GM18870 (cell line): ENCODE measurements around the gene INIP.
"Not testable (repeated sequence)": the region's sequence is repeated elsewhere in the genome, so short reads cannot be mapped to it uniquely, and the experiment has no call there.

Experiments used
- ATAC-seq: cut with Tn5 transposase; IDR thresholded peaks from one replicate; pipeline ENCODE4 v1.9.1; 2021; ENCODE audit warnings: moderate library complexity; ENCODE audit not compliant: unreplicated experiment

Gene INIP

DNA sequence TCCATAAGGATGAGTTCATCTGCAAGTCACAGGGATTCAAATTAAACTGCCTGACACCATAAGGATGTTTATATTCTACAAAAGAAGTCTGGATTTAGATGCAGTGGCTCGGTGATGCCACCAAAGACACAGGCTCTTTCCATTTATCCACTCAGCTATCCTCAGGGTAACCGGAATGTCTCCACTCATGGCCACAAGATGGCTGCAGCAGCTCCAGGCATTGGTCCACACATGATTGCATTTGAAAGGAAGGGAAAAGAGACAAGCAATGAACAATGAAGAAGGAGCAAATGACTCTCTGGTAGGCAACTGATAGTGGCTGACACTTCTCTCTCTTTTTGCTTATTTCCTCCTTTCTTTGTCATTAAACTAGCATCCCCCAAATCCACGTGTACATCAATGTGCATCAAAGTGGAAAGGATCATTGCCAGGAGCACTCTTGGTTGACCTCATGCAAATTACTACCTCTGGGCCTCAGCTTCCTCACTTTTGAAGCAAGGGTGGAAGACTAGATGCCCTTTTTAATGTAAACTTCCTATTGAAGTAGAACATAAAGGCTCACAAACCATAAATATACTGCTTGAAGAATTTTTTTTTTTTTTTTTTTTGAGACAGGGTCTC is 25.4 kb upstream of the INIP start:
- ATAC-seq = no peak

DNA sequence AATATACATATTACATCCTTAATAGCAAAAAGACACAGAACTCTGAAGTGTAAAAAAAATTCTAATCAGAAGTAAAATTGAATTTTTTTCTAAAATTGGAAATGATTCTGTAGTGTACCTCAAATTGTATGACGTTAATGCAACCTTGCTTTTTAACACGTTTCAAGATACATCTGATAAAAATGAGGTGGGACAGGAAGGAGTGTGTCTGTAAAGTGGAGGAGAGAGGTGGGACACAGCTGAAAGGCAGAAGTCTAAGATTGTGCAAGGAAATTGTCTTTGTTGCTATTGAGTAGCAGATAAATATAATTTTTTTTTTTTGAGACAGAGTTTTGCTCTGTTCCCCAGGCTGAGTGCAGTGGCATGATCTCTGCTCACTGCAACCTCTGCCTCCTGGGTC is 17.0 kb upstream of the INIP start:
- ATAC-seq = no peak

- no peak for ATAC-seq
Measured at GRCh38 chr9:112731971-112732370, 14.1 kb upstream of the INIP start.

- no peak for ATAC-seq
Measured at GRCh38 chr9:112728401-112728800, 10.5 kb upstream of the INIP start.

DNA sequence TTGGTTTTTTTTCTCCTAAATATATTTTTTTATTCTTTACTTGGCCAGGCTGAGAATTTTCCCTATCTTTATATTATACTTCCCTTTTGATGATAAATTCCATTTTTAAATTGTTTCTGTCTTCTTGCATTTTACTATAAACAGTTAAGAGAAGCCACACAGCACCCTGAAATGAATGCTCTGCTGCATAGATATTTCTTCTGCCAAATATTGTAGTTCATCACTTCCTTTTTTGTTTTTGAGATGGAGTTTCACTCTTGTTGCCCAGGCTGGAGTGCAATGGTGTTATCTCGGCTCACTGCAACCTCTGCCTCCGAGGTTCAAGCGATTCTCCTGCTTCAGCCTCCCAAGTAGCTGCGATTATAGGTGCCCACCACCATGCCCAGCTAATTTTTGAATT is 8.5 kb upstream of the INIP start:
- no peak for ATAC-seq

DNA sequence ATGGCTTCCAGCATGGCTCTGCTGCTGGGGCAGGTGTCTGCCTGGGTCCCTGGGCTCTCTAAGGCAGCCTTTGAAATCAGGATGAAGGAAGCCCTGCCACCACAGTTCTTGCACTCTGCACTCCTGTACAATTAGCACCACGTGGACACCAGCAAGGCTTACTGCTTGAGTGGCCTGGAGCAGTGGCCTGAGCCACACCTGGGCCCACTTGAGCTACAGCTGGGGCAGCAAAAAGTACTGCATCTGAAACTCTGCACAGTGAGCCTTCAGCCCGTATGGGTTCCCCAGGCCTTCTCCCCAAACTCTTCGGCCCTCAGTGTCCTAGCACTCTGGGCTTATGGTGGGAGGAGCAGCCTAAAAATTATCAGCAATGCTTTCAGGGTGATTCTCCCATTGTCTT is 8.0 kb upstream of the INIP start:
- ATAC-seq = no peak

- not testable (repeated sequence) for ATAC-seq
Measured at GRCh38 chr9:112722749-112723148, 4.8 kb upstream of the INIP start.

- no peak for ATAC-seq
Measured at GRCh38 chr9:112720113-112720780, 2.3 kb upstream of the INIP start.

DNA sequence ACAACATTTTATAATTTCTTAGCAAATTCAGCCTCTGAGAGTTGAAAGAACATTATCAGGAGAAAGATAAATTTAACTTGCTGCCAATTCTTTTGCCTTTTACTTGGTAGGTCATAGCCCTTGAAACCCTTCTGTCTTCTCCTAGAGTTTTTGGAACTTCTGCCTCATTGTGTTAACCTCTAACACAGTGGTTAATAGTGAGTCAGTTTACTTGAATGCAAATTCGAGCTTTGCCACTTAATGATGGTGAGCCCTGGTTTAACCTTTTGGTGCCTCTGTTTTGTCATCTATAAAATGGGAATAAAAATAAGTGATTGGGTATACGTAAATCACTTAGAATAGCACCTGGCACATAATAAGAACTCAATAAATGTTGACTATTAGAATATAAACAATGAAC is 1.8 kb upstream of the INIP start:
- no peak for ATAC-seq

DNA sequence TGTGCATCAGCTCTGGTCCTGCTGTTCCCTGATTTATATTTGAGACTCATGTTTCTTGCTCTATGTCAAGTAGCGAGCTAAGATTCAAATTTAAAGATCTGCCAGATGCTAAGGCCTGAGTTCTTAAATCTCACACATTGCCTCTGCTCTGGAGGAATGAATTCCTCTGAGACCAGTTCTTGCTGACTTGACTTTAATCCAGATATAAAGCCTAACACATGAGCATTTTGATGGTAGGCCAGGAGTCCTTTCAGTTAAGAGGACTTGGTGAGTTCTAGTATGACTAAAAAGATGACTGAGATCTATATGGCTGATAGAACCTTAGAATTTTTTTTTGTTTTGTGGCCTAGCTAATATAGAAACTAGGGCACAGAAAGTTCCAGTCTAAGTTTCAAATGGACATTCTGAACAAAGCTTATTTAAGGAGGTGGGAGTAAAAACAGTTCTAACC is 1.3 kb upstream of the INIP start:
- no peak for ATAC-seq

GRCh38 chr9:112712678-112713077 is 5.2 kb downstream of the INIP start:
- no peak for ATAC-seq

DNA sequence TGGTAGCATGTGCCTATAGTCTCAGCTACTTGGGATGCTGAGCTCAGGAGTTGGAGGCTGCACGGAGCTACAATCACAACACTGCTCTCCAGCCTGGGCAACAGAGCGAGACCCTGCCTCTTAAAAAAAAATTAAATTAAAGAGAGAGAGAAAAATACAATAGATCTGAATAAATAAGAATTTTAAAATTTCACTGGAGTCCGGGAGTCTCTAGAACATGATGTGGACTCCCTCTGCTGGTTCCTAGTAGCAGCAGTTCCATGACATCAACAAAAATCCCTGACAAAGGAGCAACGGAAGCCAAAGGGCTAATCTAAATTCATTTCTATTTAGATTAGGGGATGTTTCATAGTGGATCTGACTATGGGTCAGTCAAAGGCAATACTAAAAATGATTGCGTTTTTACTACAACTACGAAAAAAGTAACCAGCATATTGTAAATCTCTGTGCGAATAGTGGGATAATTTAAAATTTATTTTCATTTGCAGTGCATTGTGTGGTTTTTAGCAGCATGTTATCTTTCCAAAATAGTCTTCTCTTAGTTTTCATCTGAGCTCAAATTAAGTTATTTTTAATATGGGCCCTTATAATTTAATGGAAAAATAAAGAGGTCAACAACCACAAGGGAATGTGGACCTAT is 6.7 kb downstream of the INIP start:
- ATAC-seq = no peak

DNA sequence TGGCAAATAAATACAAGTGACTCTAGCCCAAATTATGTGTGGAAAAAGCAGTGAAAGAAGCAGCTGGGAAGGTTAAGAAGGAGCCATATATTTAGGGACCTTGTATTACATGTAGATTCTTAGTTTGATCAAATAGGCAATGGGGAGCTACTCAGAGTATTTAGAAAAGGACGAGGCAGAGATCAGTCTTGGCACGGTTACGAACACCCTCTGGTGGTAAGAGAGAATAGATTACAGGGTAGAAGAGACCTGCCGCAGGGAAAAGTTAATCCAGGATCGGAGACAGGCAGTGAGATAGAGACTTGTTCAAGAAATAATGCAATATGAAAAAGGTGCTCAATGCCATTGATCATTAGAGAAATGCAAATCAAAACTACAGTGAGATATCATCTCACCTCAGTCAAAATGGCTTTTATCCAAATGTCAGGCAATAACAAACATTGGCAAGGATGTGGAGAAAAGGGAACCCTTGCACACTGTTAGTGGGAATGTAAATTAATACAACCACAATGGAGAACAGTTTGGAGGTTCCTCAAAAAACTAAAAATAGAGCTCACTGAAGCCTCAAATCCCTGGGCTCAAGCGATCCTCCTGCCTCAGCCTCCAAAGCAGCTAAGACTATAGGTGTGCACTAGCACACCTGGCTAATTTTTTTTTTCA is 12.0 kb downstream of the INIP start:
- ATAC-seq = no peak

DNA sequence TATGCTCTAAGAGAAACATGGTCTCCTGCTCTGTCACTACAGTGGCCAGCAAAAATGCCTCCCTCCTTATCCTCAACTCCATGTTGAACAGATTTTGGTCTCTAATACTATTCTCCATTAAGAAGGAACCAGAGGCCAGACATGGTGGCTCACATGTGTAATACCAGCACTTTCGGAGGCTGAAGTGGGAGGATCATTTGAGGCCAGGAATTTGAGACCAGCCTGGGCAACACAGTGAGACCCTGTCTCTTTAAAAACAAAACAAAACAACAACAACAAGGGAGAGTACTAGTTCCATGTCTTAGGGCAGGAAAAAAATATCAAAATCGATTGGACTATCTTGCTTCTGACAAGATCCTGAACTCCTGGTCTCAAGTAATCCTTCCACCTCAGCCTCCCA is 14.6 kb downstream of the INIP start:
- no peak for ATAC-seq

DNA sequence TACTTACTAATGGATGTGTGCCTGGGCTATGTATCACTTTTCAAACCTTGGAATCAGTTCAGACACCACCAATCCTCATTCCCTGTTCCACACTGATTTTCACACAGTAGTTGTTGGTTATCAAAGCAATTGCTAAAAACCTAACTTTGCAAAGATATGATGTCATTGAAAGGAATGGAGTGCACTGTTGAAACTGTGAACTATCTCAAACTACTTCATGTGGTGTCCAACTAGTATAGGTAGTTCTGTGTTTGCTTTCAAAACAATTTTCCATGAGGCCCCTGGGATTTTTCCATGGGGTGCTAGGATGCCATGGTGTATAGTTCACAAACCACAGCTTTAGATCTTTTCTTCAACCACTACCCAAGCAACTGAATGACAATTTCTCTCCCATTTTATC is 17.8 kb downstream of the INIP start:
- ATAC-seq = no peak

- ATAC-seq = peak; percentile 69
Measured at GRCh38 chr9:112699230-112699629, 18.7 kb downstream of the INIP start.

DNA sequence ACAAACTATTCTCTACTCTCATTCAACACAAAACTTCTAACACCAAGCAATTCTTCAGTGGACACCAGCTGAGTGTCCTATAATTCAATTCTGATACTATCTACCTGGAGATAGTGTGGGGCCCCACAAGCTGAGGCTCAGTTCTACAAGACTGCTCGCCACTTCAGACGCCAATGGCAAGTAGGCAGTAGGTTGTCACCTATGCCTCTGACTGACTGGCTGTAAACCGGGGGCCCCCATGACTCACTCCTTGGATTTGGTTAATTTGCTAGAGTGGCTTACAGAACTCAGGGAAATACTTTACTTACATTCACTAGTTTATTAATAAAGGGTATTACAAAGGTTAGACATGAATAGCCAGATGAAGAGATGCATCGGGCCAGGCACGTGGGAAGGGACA is 21.5 kb downstream of the INIP start:
- no peak for ATAC-seq

- ATAC-seq = no peak
Measured at GRCh38 chr9:112694706-112695555, 23.0 kb downstream of the INIP start.

GRCh38 chr9:112689161-112689740 is 28.7 kb downstream of the INIP start:
- no peak for ATAC-seq

- no peak for ATAC-seq
Measured at GRCh38 chr9:112680731-112681402, 37.0 kb downstream of the INIP start.
